ENCODE results near the gene MYLK2. TPM values are rescaled to one million over a fixed set of nuclear protein-coding genes. Genes with fewer than 3 reads are reported as not detected.
"Not testable (repeated sequence)": the region's sequence is repeated elsewhere in the genome, so short reads cannot be mapped to it uniquely, and the experiment has no call there.

The MYLK2 gene
- polyA plus RNA-seq, 3 donors: 0.61 to 1.1 (median 0.81) TPM

DNA sequence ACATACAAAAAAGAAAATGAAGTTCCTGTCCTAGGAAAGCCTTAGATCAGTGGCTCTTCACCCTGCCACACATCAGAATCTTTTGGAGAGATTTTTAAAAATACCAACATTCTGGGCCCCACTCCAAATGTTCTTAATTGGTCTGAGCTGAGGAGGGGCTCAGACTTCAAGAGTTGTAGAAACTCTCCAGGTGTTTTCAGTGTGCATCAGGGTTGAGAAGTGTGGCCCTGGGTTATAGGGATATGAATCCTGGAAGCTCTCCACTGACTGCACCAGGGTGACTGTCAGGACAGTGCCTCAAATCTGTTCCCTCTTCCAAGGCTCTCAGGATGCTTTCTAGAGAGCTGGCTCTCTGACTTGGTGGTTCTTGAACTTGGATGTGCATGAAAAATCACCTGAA is 5.5 kb upstream of the MYLK2 start:
- no peak for DNase-seq (ENCODE audit: extremely low read depth in 1 of 11, low read depth in 9 of 11, low spot score in 4 of 11)

DNA sequence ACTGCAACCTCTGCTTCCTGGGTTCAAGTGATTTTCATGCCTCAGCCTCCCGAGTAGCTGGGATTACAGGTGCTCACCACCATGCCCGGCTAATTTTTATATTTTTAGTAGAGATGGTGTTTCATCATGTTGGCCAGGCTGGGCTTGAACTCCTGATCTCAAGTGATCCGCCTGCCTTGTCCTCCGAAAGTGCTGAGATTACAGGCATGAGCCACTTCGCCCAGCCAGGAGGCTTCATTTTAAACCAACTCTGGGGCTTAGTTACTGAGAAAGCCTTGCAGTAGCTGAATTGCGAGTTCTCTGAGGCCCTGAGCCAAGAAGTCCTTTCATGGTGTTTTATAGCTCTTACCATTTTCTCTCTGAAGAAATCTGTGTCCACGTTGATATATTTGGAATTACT is 5.0 kb upstream of the MYLK2 start:
- DNase-seq (ENCODE audit: extremely low read depth in 1 of 11, low read depth in 9 of 11, low spot score in 4 of 11): not testable (repeated sequence)

DNA sequence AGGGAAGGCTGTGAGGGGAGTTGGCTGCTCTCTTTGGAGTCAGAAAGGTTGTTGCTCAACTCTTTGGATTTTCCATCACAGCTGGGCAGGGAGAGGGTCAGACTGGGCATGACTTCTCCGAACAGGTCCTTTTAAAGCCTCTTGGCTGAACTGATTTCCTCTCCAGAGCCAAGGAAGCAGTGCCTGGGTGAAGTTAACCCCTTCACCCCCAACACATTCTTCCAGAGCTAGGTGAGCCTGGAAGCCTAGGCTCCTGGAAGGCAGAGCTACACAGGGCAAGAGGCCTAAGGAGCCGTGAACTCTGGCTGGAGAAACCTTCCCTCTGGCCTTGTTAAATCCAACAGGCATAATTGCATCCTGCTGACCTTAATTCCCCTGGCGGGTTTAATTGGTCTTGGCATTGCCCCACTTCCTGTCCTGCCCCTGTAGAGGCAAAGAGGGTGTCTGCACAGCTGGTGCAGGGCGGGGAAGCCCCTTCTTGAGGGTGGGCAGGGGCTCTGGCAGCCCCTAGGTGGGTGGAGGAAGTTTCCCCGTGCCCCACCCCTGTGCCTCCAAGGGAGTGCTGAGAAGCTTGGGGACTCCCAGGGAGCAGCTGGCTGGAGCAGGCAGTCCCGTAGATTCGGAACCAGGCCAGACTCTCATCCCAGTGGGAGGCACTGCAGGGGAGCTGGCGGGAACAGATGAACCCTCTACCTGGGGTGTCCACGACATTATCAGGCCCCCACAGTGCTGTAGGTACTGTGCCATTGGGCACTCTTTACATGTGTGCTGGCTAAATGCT is 3.6 kb upstream of the MYLK2 start:
- DNase-seq (ENCODE audit: extremely low read depth in 1 of 11, low read depth in 9 of 11, low spot score in 4 of 11): no peak

DNA sequence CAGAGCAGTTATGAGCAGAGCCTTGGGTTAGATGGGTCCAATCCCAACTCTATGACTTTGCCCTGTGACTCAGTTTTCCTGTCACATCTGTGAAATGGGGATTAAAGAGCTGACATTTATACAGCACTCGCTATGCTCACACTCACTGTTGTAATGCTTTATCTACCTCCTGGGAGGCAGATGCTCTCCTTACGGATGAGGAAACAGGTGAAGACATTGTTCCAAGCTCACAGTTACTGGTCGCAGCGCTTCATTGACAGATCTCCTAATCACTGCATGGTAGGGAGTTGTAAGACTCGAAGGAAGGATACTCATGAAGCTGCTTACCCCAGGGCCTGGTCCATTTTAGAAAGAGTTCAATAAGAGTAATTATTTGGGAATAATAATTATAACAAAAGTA is 2.9 kb upstream of the MYLK2 start:
- DNase-seq (ENCODE audit: extremely low read depth in 1 of 11, low read depth in 9 of 11, low spot score in 4 of 11): no peak

DNA sequence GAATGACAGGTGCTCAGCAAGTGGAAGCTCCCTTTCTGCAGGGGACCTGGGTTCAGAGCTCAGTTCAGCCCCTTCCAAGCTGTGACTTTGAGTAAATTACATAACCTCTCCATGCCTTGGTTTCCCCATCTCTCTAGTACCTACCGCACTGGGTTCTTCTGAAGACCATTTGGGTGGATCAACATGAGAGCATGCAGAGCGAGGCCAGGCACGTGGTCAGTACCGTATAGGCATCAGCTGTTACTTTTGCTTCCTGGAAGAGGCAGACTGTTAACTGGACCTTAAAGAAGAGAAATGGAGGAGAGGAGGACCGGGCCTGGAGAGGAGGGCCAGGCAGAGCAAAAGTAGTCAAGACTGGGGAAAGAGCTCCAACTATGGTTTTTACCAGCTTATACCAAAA is 1.7 kb upstream of the MYLK2 start:
- no peak for DNase-seq (ENCODE audit: extremely low read depth in 1 of 11, low read depth in 9 of 11, low spot score in 4 of 11)

DNA sequence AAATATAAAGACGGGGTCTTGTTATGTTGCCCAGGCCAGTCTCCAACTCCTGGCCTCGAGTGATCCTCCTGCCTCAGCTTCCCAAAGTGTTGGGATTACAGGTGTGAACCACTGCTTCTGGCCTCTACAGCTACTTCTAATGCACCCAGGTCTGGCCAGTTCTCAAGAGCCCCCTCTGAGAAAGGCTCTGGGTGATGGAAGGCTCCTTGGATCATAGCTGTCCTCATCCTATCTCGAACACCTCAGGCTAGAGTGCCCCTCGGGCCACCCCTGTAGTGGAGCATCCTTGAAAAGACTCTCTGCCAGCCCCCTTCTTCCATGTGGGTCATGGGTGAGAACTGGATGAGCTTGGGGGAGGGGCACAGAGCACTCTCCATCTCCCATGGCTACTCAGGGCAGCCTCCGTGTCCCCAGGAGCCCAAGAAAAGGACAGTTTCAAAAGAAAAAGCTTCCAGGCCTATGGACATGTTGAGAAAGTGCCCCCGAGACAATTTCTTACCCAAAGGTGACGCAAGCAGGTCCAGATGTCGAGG is 714 bp upstream of the MYLK2 start:
- no peak for DNase-seq (ENCODE audit: extremely low read depth in 1 of 11, low read depth in 9 of 11, low spot score in 4 of 11)

DNA sequence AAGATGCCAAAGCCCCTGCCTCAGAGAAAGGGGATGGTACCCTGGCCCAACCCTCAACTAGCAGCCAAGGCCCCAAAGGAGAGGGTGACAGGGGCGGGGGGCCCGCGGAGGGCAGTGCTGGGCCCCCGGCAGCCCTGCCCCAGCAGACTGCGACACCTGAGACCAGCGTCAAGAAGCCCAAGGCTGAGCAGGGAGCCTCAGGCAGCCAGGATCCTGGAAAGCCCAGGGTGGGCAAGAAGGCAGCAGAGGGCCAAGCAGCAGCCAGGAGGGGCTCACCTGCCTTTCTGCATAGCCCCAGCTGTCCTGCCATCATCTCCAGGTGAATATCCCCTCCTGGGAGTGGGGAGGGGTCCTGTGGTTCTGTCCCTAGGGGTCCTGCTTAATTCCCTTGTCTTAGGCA is 1.1 kb downstream of the MYLK2 start:
- DNase-seq (ENCODE audit: extremely low read depth in 1 of 11, low read depth in 9 of 11, low spot score in 4 of 11): no peak

DNA sequence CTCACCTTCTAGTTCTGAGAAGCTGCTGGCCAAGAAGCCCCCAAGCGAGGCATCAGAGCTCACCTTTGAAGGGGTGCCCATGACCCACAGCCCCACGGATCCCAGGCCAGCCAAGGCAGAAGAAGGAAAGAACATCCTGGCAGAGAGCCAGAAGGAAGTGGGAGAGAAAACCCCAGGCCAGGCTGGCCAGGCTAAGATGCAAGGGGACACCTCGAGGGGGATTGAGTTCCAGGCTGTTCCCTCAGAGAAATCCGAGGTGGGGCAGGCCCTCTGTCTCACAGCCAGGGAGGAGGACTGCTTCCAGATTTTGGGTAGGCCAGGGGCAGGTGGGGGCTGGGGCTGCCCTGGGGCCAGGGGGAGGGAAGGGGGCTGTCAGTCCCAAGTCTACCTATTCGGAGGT is 2.3 kb downstream of the MYLK2 start:
- no peak for DNase-seq (ENCODE audit: extremely low read depth in 1 of 11, low read depth in 9 of 11, low spot score in 4 of 11)

DNA sequence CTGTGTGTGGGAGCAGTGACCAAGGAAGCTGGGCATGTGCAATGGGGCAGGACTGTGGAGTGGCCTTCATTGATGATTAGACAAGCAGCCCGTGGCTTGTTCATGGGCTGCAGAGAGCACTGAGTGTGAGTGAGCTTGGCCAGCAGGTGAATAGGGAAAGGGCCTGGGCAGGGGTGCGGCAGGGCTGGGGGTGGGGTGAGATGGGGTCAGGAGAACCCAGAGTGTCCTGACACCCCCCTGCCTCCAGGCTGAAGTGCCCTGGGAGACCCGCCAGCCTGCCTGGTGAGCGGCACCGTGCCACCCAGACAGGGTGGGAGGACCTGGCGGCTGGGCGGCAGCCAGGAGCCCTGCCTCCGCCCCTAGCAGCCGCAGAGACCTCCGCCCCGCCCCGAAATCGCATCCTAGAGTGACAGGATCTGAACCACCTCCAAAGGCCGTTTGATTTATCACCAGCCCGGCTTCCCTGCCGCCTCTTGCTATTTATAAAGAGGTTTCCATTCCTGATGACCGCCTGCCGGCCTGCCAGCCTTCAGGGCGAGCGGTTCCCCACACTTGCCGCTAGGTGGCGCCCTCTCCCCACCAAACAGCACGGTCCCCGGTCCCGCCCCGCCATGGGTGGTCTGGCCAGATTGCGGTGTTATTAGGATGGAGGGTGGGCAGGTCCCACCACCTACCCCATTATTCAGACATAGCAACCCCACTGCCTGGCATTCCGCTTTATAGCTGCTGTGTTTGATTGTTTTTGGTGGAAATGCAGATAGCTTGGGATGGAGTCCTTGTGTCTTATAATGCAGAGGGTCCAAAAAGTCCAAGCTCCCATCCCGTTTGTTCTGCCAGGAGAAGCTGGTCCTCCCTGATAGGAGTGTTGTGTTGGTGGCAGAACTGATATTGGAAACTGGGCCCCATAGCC is 3.5 kb downstream of the MYLK2 start:
- DNase-seq (ENCODE audit: extremely low read depth in 1 of 11, low read depth in 9 of 11, low spot score in 4 of 11): peak; percentile 57 to 80 (median 77)

DNA sequence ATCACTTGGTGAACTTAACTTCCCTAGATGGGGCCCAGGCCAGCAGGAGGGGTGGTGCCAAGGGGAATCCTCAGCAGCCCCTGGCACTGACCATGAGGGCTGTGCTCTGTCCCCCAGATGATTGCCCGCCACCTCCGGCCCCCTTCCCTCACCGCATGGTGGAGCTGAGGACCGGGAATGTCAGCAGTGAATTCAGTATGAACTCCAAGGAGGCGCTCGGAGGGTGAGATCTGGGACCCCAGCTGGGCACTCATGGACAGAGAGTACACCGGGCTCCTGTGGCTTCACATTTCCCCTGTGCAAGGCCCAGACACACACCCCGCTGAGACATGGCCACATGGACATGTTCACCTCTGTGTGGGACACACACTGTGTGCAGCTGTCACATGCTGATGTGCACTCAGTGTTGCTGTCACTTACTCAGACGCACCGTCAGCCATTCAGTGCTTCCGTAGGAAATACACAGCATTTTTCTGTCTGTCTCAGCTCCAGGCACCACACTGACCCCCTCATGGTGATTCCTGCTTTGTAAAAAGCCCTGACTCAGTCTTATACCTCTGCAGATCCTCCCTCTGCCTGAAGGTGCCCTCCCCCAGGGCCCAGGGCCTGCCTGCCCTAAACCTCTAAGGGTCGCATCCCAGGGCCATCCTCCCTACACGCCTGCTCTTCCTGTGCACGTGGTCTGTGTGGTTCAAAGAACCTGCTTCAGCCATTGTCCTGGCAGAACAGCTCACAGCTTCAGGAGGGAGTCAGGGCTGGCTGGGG is 4.4 kb downstream of the MYLK2 start:
- no peak for DNase-seq (ENCODE audit: extremely low read depth in 1 of 11, low read depth in 9 of 11, low spot score in 4 of 11)

DNA sequence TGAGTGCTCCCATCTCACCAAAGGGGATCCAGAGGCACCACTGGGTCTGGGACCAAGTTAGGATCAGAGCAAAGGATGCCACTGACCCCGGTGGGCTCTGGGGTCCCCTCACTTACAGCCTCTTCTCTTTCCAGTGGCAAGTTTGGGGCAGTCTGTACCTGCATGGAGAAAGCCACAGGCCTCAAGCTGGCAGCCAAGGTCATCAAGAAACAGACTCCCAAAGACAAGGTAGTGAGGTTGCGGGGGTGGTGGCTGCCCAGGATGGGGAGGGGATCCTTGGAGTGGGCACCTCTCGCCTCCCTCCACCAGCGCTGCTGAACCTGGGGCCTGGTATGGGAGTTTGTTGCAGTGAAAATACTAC is 4.9 kb downstream of the MYLK2 start:
- no peak for DNase-seq (ENCODE audit: extremely low read depth in 1 of 11, low read depth in 9 of 11, low spot score in 4 of 11)

DNA sequence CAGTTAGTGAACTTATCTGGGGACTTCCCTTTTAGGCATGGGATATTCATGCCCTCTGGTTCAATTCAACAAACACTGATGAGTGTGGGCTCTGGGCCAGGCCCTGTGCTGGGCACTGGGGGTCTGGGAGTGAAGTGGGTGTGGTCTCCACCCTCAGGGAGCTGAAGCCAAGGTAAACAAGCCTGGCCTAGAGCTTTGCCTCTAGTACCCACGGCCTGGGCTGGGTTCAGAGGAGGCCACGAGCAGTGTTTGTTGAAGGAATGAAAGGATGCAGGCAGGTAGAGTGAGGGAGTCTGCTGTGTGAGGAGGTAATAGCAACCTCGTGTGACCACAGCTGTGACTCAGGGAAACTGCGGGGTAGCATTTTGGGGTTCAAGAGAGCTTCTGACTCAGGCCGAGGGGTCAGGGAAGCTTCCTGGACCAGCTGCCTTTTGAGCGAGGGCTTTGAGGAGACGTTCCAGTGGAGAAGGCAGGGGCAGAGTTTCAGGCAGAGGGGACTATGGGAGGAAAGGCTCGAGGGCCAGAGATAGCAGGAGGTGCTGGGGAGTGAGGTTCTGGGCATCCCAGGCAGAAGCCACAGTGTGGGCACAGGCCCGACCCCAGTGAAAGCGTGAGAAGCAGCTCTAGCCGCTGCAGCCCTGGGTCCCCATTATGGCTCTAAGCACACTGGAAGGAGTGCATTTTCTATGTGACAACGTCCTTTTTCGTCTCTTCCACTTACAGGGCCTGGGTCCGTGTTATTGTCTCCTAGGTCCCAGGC is 5.6 kb downstream of the MYLK2 start:
- no peak for DNase-seq (ENCODE audit: extremely low read depth in 1 of 11, low read depth in 9 of 11, low spot score in 4 of 11)

DNA sequence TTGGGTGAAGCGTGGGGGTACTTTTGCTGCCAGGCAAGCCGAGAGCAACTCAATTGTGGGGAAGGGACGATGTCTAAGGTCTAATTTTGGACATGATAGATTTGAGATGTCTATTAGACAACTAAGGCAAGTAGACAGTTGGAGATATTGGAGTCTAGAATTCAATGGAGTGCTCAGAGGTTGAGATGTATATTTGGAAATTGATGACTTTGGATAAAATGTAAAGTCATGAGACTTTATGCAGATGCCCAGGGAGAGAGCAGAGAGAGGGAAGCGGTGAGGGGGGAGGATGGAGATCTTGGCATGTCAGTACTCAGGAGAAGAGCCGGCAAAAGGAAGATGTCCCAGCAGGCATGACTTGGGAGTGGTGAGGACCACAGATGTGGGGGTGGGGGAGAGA is 6.9 kb downstream of the MYLK2 start:
- DNase-seq (ENCODE audit: extremely low read depth in 1 of 11, low read depth in 9 of 11, low spot score in 4 of 11): no peak

DNA sequence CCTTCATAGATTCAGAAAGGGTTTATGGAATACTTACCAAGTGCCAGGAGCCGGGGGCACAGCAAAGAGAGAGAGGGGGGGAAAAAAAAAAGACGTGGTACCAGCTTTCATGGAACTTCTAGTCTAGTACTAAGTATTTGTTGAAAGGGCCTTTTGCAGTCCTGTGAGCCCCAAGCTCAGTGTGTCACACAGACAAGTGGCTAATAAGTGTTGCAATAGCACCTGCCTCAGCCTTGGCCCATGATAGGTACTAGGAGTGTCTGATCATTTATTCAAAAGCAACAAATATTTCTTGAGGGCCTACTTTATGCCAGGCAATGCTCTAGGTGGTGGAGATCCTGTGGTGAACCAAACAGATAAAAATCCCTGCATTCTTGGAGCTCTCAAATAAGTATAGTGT is 7.9 kb downstream of the MYLK2 start:
- DNase-seq (ENCODE audit: extremely low read depth in 1 of 11, low read depth in 9 of 11, low spot score in 4 of 11): no peak

DNA sequence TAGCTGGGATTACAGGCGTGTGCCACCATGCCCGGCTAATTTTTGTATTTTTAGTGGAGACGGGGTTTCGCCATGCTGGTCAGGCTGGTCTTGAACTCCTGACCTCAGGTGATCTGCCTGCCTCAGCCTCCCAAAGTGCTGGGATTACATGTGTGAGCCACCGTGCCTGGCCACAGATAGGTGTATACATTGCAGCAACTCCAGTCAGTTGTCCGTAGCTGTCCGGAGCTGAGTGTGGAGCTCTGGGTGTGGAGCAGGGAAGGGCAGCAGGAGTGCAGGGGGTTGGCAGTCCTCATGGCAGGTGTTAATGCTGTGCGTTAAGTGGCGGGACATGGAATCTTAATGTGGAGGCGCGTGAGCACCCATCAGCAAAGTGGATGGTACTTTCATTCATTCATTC is 8.9 kb downstream of the MYLK2 start:
- DNase-seq (ENCODE audit: extremely low read depth in 1 of 11, low read depth in 9 of 11, low spot score in 4 of 11): not testable (repeated sequence)

DNA sequence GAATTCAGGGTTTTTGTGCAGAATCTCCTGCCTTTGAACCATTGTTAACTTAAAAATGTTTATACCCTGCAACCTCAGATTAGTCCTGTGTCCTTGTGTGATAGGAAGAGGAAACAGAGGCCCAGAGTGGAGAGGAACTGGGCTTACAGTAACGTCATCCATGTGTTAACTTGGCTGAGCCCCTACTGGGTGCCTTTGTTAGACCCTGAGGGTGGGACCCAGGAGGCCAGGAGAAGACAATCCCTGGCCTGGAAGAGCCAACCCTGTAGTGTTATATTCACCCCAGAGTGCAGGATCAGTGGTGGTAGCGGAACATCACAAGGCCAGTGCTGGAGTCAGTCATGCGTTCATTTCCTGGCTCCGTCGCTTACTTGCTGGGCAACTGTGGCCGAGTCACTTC is 10.6 kb downstream of the MYLK2 start:
- no peak for DNase-seq (ENCODE audit: extremely low read depth in 1 of 11, low read depth in 9 of 11, low spot score in 4 of 11)

DNA sequence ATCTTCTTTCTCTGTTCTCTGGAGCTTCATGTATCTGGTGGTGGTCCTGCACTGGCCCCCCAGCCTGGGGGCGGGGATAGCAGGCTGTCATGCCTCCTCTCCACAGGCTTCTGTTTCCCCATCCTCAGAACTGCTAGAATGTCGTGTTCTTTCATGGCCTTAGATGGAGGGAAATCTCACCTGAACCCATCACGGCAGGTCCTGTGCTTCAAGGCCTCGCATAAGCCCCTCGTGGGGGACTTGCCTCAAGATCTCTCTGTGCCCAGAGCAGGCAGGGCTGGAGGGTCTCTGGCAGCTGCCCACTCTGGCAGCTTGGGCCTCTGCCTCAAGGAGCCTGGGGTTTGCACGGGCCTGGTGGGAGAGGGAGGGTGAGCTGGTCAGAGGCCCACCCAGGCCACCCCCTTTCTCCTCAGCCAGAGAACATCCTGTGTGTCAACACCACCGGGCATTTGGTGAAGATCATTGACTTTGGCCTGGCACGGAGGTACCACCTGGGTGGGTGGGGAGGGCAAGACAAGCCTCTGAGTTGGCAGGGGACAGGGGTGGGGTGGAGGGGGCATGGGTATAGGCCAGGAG is 11.3 kb downstream of the MYLK2 start:
- DNase-seq (ENCODE audit: extremely low read depth in 1 of 11, low read depth in 9 of 11, low spot score in 4 of 11): no peak

DNA sequence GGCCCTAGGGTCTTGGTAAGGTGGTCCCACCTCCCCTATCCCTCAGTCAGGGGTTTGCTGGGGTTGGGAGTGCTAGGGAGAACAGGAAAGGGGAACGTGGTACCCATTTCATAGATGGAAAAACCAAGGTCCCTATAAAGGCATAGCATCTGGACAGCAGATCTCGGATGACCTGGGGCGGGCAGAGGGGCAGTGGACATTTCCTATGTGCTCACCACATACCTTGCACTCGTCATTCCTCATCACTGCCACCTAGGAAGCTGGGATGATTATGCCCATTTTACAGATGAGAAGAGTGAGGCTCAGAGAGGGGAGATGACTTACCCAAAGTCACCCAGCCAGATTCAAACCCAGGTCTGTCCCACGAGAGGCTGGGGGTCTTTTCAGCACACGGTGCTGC is 12.1 kb downstream of the MYLK2 start:
- DNase-seq (ENCODE audit: extremely low read depth in 1 of 11, low read depth in 9 of 11, low spot score in 4 of 11): no peak

Measured in renal cortex interstitium (tissue), 11 donors.